Peyer's patch (tissue), 4 donors: Measurements from ENCODE around the gene HM13. TPM values are rescaled to one million over a fixed set of nuclear protein-coding genes. Genes with fewer than 3 reads are reported as not detected.
"Not testable (repeated sequence)": the region's sequence is repeated elsewhere in the genome, so short reads cannot be mapped to it uniquely, and the experiment has no call there.

Source experiments
- DNase-seq, 3 donors: peaks; one replicate each; pipeline ENCODE4 v3.0.0-alpha.2; 2017 to 2019
- H3K27ac ChIP-seq, 4 donors: fragments of 200-600 bp; sonication (generic); one replicate each; pipeline ENCODE4 v1.5.1; 2016 to 2019
- H3K27me3 ChIP-seq, 2 donors: fragments of 200-600 bp; sonication (generic); one replicate each; pipeline ENCODE4 v1.5.1; 2019
- H3K36me3 ChIP-seq, 3 donors: fragments of 200-600 bp; sonication (generic); one replicate each; pipeline ENCODE4 v1.5.1; 2016 to 2019
- H3K4me1 ChIP-seq, 4 donors: fragments of 200-600 bp; sonication (generic); one replicate each; pipeline ENCODE4 v1.5.1; 2016 to 2019
- H3K4me3 ChIP-seq, 4 donors: fragments of 200-600 bp; sonication (generic); 1 replicate in 3 of 4; 2 replicates in 1 of 4; pipeline ENCODE4 v1.5.1; 2016 to 2019; ENCODE audit warnings: mild to moderate bottlenecking in 1 of 4
- H3K9me3 ChIP-seq, 4 donors: fragments of 200-600 bp; sonication (generic); one replicate each; pipeline ENCODE4 v1.5.1; 2016 to 2019; ENCODE audit warnings: mild to moderate bottlenecking in 1 of 4
- POLR2A ChIP-seq, 2 donors: fragments of 450-650 bp; IDR thresholded peaks; one replicate each; pipeline ENCODE4 v1.5.1; 2017; ENCODE audit warnings: antibody characterized with exemption in 2 of 2, mild to moderate bottlenecking in 2 of 2, moderate library complexity in 2 of 2
- total RNA-seq, 4 donors: library from RNA; depleted of rRNA; stranded (reverse); fragments of >200 nt; gene quantifications; one replicate each; pipeline ENCODE4 v1.1.0, GENCODE V29; 2016
- TF ChIP-seq, protein P1 (sequence below), 6 experiments: fragments of 450-650 bp in 4 of 6; fragments of 200-600 bp in 2 of 6; sonication (generic) in 1 of 6; IDR thresholded peaks; one replicate each; pipeline ENCODE4 v1.5.1; 2017 to 2019; ENCODE audit warnings: antibody characterized with exemption in 6 of 6, mild to moderate bottlenecking in 3 of 6, moderate library complexity in 1 of 6

HM13 gene
- total RNA-seq, 4 donors from 2014 or later = 38.9 to 97.4 (median 56.3) TPM

DNA sequence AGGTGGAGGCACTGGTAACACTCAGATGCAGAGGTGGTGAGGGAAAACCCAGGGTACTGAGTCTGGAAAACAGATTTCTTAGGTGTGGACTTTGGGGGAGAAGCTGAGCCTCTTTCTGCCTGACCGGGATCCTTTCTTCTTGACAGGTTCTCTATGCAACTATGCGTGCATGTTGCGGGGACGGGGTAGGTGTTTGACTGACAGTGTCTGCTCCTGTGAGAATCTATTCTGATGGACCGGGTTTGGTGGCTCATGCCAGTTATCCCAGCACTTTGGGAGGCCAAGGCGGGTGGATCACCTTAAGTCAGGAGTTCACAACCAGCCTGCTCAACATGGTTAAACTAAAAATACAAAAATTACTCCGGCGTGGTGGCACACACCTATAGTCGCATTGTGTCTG is 63.0 kb downstream of the HM13 start:
- Histone ChIP-seq H3K9me3 (no peaks in the 10 kb centered on the region), H3K27ac (no peak overlapping the region), H3K27me3 (no peaks in the 10 kb centered on the region), H3K4me1 (peaks cover 0 to 11% (median 7%) of the 10 kb centered on the region in 4 donors), H3K4me3 (no peak overlapping the region), H3K36me3 (no peaks in the 10 kb centered on the region)
- no peak for DNase-seq
- no peak for TF ChIP-seq POLR2A (IDR thresholded peaks at IDR 0.05)

DNA sequence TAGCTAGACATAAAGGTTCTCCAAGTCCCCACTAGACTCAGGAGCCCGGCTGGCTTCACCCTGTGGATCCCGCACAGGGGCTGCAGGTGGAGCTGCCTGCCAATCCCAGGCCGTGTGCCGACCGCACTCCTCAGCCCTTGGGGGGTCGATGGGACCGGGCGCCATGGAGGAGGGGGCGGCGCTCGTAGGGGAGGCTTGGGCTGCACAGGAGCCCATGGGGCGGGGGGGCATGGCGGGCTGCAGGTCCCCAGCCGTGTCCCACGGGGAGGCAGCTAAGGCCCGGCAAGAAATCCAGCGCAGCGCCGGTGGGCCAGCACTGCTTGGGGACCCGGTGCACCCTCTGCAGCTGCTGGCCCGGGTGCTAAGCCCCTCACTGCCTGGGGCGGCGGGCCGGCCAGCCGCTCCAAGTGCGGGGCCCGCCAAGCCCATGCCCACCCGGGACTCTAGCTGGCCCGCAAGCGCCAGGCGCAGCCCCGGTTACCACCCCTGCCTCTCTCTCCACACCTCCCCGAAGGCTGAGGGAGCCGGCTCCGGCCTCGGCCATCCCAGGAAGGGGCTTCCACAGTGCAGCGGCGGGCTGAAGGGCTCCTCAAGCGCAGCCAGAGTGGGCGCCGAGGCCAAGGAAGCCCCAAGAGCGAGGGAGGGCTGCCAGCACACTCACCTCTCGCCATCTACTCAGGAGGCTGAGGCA is 64.4 kb downstream of the HM13 start:
- Histone ChIP-seq H3K9me3 (no peaks in the 10 kb centered on the region), H3K4me3 (no peak overlapping the region), H3K27ac (no peak overlapping the region), H3K4me1 (peaks cover 0 to 5% (median 2%) of the 10 kb centered on the region in 4 donors), H3K27me3 (no peaks in the 10 kb centered on the region), H3K36me3 (no peaks in the 10 kb centered on the region)
- DNase-seq = no peak
- TF ChIP-seq POLR2A (IDR thresholded peaks at IDR 0.05) = no peak
- TF ChIP-seq, protein P1, sequence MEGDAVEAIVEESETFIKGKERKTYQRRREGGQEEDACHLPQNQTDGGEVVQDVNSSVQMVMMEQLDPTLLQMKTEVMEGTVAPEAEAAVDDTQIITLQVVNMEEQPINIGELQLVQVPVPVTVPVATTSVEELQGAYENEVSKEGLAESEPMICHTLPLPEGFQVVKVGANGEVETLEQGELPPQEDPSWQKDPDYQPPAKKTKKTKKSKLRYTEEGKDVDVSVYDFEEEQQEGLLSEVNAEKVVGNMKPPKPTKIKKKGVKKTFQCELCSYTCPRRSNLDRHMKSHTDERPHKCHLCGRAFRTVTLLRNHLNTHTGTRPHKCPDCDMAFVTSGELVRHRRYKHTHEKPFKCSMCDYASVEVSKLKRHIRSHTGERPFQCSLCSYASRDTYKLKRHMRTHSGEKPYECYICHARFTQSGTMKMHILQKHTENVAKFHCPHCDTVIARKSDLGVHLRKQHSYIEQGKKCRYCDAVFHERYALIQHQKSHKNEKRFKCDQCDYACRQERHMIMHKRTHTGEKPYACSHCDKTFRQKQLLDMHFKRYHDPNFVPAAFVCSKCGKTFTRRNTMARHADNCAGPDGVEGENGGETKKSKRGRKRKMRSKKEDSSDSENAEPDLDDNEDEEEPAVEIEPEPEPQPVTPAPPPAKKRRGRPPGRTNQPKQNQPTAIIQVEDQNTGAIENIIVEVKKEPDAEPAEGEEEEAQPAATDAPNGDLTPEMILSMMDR (IDR thresholded peaks at IDR 0.05) = no peak

DNA sequence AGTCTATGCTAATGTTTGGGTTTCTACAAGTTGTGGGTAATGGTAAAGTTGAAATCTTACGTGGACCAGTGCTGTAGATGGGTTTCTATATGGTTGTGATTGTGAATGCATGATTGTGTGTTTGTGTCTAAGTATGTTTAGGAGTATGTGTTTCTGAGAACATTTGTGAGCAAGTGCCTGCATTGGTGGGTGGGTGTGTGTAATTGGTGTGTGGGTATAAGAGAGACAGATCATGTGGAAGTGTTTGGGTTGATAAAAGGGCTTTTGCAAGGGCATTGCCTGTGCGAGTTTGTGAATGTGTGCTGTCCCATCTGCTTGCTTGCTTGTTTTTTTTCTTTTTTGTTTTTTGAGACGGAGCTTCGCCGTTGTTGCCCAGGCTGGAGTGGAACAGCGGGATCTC is 65.0 kb downstream of the HM13 start:
- no peaks in the 10 kb centered on the region for H3K36me3 ChIP-seq
- TF ChIP-seq, protein P1 (IDR thresholded peaks at IDR 0.05) = no peak
- no peak for TF ChIP-seq POLR2A (IDR thresholded peaks at IDR 0.05)
- H3K4me1 ChIP-seq = no peaks in the 10 kb centered on the region
- no peak overlapping the region for H3K27ac ChIP-seq
- H3K9me3 ChIP-seq = no peaks in the 10 kb centered on the region
- DNase-seq = no peak
- H3K4me3 ChIP-seq = no peak overlapping the region
- H3K27me3 ChIP-seq = no peaks in the 10 kb centered on the region

DNA sequence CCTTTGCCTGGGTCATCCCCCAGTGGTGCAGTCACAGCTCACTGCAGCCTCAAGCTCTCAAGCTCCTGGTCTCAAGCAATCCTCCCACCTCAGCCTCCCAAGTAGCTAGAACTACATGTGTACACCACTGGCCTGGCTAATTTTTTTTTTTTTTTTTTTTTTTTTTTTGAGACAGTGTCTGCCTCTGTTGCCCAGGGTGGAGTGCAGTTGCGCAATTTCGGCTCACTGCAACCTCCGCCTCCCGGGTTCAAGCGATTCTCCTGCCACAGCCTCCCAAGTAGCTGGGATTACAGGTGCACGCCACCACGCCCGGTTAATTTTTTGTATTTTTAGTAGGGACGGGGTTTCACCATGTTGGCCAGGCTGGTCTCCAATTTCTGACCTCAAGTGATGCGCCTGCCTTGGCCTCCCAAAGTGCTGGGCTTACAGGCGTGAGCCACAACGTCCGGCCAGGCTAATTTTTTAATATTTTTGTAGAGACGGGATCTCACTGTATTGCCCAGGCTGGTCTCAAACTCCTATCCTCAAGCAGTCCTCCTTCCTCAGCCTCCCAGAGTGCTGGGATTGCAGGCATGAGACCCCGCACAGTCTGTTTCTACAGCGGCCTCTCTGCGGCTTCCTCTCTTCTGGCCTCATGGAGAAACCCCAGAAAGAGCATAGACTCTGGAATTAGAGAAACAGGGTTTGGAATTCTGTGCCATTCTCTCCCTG is 65.9 kb downstream of the HM13 start:
- H3K4me1 ChIP-seq, H3K36me3 ChIP-seq, DNase-seq, H3K27ac ChIP-seq, H3K4me3 ChIP-seq, H3K9me3 ChIP-seq, H3K27me3 ChIP-seq: not testable (repeated sequence)

DNA sequence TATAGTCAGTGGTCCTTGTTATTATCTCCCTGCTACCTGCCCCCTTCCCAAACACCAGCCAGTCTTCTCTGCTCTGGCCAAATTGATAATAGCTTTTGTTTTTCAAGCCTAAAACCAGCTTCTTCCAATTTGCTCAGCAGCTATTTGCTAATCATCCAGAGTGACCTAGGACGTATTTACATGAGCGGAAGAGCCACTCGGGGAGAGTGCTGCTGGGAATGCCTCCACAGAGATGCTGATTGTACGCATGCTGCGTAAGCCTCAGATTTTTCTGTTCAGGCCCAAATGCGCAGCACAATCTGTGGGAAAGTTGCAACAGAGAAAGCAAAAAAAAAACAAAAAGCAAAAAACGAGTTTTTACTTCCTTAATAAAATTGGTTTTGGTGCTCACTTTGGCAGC is 66.5 kb downstream of the HM13 start:
- no peak for TF ChIP-seq POLR2A (IDR thresholded peaks at IDR 0.05)
- TF ChIP-seq, protein P1 (IDR thresholded peaks at IDR 0.05) = no peak
- no peak for DNase-seq
- no peaks in the 10 kb centered on the region for H3K36me3 ChIP-seq
- no peak overlapping the region for H3K27ac ChIP-seq
- no peaks in the 10 kb centered on the region for H3K4me1 ChIP-seq
- H3K9me3 ChIP-seq = no peaks in the 10 kb centered on the region
- H3K4me3 ChIP-seq = no peak overlapping the region
- no peaks in the 10 kb centered on the region for H3K27me3 ChIP-seq

DNA sequence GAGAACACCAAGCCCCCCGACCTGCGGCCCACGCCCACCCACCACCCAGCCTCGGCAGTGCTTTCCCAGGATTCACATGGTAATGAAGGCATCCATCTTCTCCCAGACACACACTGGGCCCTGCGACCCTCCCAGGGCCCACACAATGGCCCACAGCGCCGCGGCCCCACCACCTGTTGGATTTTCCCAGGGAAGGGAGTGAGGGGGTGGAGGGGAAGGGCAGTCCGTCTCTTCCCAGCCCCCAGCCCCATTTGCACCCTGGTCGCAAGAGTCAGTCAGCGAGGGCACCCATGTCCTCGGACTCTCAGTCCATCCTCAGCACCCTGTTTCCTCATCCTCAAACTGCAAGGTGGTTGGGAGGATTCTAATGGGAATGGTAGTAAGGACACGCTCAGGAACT is 67.1 kb downstream of the HM13 start:
- no peaks in the 10 kb centered on the region for H3K9me3 ChIP-seq
- no peak for TF ChIP-seq POLR2A (IDR thresholded peaks at IDR 0.05)
- TF ChIP-seq, protein P1 (IDR thresholded peaks at IDR 0.05) = no peak
- H3K36me3 ChIP-seq = no peaks in the 10 kb centered on the region
- no peak overlapping the region for H3K4me3 ChIP-seq
- H3K27me3 ChIP-seq = no peaks in the 10 kb centered on the region
- H3K4me1 ChIP-seq = no peaks in the 10 kb centered on the region
- no peak overlapping the region for H3K27ac ChIP-seq
- no peak for DNase-seq
